Tibial nerve (tissue), 4 donors: Measurements from ENCODE around the gene LAX1. TPM values are rescaled to one million over a fixed set of nuclear protein-coding genes. Genes with fewer than 3 reads are reported as not detected.

Experiments
- DNase-seq, 2 donors: peaks; one replicate each; pipeline ENCODE4 v3.0.0-alpha.2; 2019; ENCODE audit warnings: low spot score in 2 of 2
- H3K27ac ChIP-seq, 4 donors: fragments of 200-600 bp; sonication (generic) in 3 of 4; one replicate each; pipeline ENCODE4 v1.5.1; 2017 to 2019; ENCODE audit warnings: mild to moderate bottlenecking in 1 of 4
- H3K27me3 ChIP-seq, 2 donors: fragments of 200-600 bp; sonication (generic) in 1 of 2; one replicate each; pipeline versions ENCODE4 v1.5.1 to v1.6.0; 2017 to 2019
- H3K36me3 ChIP-seq, 3 donors: fragments of 200-600 bp; sonication (generic); one replicate each; pipeline ENCODE4 v1.5.1; 2018 to 2019
- H3K4me1 ChIP-seq, 4 donors: fragments of 200-600 bp; sonication (generic) in 3 of 4; one replicate each; pipeline ENCODE4 v1.5.1; 2017 to 2019
- H3K4me3 ChIP-seq, 4 donors: fragments of 200-600 bp; sonication (generic) in 3 of 4; one replicate each; pipeline ENCODE4 v1.5.1; 2017 to 2019; ENCODE audit warnings: mild to moderate bottlenecking in 1 of 4, moderate library complexity in 1 of 4
- H3K9me3 ChIP-seq, 4 donors: fragments of 200-600 bp; sonication (generic) in 3 of 4; one replicate each; pipeline ENCODE4 v1.5.1; 2017 to 2019
- CTCF ChIP-seq, 5 experiments: fragments of 200-600 bp in 3 of 5; fragments of 450-650 bp in 2 of 5; sonication (generic) in 3 of 5; IDR thresholded peaks; one replicate each; pipeline ENCODE4 v1.5.1; 2016 to 2019; ENCODE audit warnings: antibody characterized with exemption in 5 of 5, mild to moderate bottlenecking in 3 of 5, moderate library complexity in 2 of 5
- EP300 ChIP-seq, 2 donors: sonication (generic); formaldehyde crosslinking; IDR thresholded peaks; one replicate each; pipeline ENCODE4 v1.6.1; 2017; ENCODE audit warnings: antibody characterized with exemption in 2 of 2, mild to moderate bottlenecking in 1 of 2
- POLR2A ChIP-seq, 2 donors: fragments of 450-650 bp; IDR thresholded peaks; one replicate each; pipeline ENCODE4 v1.6.1; 2017; ENCODE audit warnings: antibody characterized with exemption in 2 of 2, mild to moderate bottlenecking in 2 of 2, moderate library complexity in 2 of 2
- WGBS, 2 donors: methylation state at CpG; one replicate each; pipeline ENCODE4 v1.1.5; 2018; 5-methylcytosine and 5-hydroxymethylcytosine counted together
- small RNA-seq: library from RNA; depleted of rRNA; stranded (forward); fragments of <200 nt; gene quantifications from one replicate; pipeline ENCODE3, GENCODE V24; 2016
- total RNA-seq, 4 donors: library from RNA; depleted of rRNA; stranded (reverse); fragments of >200 nt; gene quantifications; one replicate each; pipeline ENCODE4 v1.1.0, GENCODE V29; 2016

LAX1 gene
- total RNA-seq, 4 donors from 2014 or later, result 0.39 to 1.5 (median 1.00) TPM

GRCh38 chr1:203818399-203818798 is 53.4 kb downstream of the LAX1 start:
- no peaks in the 10 kb centered on the region for H3K27me3 ChIP-seq
- H3K4me3 ChIP-seq, result no peak overlapping the region
- DNase-seq, result no peak
- H3K4me1 ChIP-seq, result peaks cover 0 to 5% (median 0%) of the 10 kb centered on the region in 4 donors
- H3K27ac ChIP-seq, result no peak overlapping the region
- TF ChIP-seq POLR2A (IDR thresholded peaks at IDR 0.05), result no peak
- TF ChIP-seq CTCF (IDR thresholded peaks at IDR 0.05), result no peak
- no peak for TF ChIP-seq EP300 (IDR thresholded peaks at IDR 0.05)
- H3K36me3 ChIP-seq, result peaks cover 0 to 85% (median 46%) of the 10 kb centered on the region in 3 donors
- H3K9me3 ChIP-seq, result no peaks in the 10 kb centered on the region
- 95 to 97% methylated on average over 6 of the region's 6 CpGs for WGBS, 2 donors

- no peak for DNase-seq
- Histone ChIP-seq H3K27me3 (no peaks in the 10 kb centered on the region), H3K4me1 (peaks cover 0 to 5% (median 0%) of the 10 kb centered on the region in 4 donors), H3K9me3 (no peaks in the 10 kb centered on the region), H3K27ac (no peak overlapping the region), H3K4me3 (no peak overlapping the region), H3K36me3 (peaks cover 0 to 81% (median 40%) of the 10 kb centered on the region in 3 donors)
- 69 to 73% methylated on average over 1 of the region's 1 CpG for WGBS, 2 donors
- TF ChIP-seq EP300 (IDR thresholded peaks at IDR 0.05) (no peak), POLR2A (IDR thresholded peaks at IDR 0.05) (no peak), CTCF (IDR thresholded peaks at IDR 0.05) (no peak)
Measured at GRCh38 chr1:203823306-203823705, 58.3 kb downstream of the LAX1 start.

Small RNAs within 50 kb of the gene (small RNA-seq; reads per million reads assigned to genes)
- gene SNORA77 (300 reads per million, percentile 97 among the genes with 10 or more reads in this experiment), gene ZC3H11A (0.28 reads per million)

Other genes with a start within 250 kb of the LAX1 start
- 100 to 1,000 TPM in 1 of 4 donors, 10 to 100 TPM in 3; 78.6 to 135 (median 85.0) TPM for gene ATP2B4, start 138.4 kb upstream of the LAX1 start, total RNA-seq
- gene ZBED6, start 30.4 kb downstream of the LAX1 start, total RNA-seq, result 10 to 100 TPM; 21.4 to 31.4 (median 24.7) TPM
- gene ZC3H11A, start 30.4 kb downstream of the LAX1 start, total RNA-seq, result 100 to 1,000 TPM in 2 of 4 donors, 10 to 100 TPM in 2; 82.5 to 113 (median 95.9) TPM
- 10 to 100 TPM; 31.5 to 86.3 (median 41.8) TPM for gene SNRPE, start 96.4 kb downstream of the LAX1 start, total RNA-seq